ENCODE measurements around the gene ARFGEF3. TPM values are rescaled to one million over a fixed set of nuclear protein-coding genes. Genes with fewer than 3 reads are reported as not detected.

ARFGEF3 gene
- total RNA-seq, 1 donor from 2014 or later: 0.08 TPM

DNA sequence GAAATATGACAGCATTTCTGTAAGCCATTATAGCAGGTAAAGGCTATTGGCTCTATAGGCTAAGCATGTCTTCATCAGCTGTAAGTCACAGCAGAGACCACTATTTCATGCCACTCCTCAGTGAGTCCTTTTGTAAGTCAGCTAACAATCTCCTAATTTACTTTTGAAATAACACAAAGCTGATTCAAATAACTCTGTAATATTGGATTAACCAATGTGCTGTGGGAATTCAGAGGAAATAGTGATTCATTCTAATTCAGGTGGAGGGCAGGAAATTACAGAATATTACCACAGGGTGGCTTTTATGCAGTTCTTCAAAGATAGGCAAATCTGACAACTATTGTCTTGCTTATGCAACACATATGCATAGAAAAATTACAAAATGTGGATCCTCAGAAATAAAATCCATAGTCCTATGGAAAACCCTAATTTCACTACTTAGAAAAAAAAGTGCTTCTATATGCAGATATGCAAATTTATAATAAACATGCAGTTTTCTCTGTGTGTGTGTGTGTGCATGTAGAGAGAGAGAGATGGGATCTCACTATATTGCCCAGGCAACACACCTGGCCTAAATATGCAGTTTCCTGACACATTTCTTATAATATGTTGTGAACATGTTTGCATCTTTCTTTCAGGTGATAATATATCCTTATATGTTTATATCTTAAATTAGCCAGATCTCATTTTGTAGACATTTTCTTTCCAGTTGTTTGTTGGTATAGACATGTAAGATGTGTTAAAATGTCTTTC is 211.1 kb downstream of the ARFGEF3 start:
- H3K9me3 Mint-ChIP-seq (ENCODE audit: unreplicated experiment): no peaks in the 10 kb centered on the region
- H3K27ac Mint-ChIP-seq (ENCODE audit: unreplicated experiment): no peak overlapping the region
- no peak for DNase-seq (ENCODE audit: extremely low spot score, unreplicated experiment)
- TF ChIP-seq, protein P1, sequence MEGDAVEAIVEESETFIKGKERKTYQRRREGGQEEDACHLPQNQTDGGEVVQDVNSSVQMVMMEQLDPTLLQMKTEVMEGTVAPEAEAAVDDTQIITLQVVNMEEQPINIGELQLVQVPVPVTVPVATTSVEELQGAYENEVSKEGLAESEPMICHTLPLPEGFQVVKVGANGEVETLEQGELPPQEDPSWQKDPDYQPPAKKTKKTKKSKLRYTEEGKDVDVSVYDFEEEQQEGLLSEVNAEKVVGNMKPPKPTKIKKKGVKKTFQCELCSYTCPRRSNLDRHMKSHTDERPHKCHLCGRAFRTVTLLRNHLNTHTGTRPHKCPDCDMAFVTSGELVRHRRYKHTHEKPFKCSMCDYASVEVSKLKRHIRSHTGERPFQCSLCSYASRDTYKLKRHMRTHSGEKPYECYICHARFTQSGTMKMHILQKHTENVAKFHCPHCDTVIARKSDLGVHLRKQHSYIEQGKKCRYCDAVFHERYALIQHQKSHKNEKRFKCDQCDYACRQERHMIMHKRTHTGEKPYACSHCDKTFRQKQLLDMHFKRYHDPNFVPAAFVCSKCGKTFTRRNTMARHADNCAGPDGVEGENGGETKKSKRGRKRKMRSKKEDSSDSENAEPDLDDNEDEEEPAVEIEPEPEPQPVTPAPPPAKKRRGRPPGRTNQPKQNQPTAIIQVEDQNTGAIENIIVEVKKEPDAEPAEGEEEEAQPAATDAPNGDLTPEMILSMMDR (IDR thresholded peaks at IDR 0.05): no peak
- H3K36me3 Mint-ChIP-seq (ENCODE audit: unreplicated experiment): no peaks in the 10 kb centered on the region
- no peak overlapping the region for H3K4me3 Mint-ChIP-seq (ENCODE audit: unreplicated experiment)
- no peaks in the 10 kb centered on the region for H3K4me1 Mint-ChIP-seq (ENCODE audit: unreplicated experiment)
- H3K27me3 Mint-ChIP-seq (ENCODE audit: unreplicated experiment): peaks cover 16% of the 10 kb centered on the region

DNA sequence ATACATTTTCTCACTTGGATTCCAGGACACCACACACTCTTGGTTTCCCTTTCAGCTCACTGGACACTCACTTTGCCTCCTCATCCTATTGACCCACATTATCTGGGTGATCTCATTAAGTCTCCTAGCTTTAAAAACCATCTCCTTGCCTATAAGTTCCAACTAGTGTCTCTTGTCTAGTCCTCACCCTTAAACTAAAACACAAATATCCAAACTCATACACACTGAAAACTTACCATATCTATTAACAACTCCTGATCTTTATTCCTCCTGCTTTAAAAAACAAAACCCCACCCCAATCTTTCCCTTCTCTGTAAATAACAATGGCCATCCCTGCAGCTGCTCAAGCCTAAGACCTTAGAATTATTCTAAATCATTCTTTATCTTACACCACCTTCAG is 212.5 kb downstream of the ARFGEF3 start:
- Mint-ChIP-seq H3K27me3 (ENCODE audit: unreplicated experiment) (peaks cover 16% of the 10 kb centered on the region), H3K9me3 (ENCODE audit: unreplicated experiment) (no peaks in the 10 kb centered on the region), H3K36me3 (ENCODE audit: unreplicated experiment) (no peaks in the 10 kb centered on the region), H3K4me1 (ENCODE audit: unreplicated experiment) (no peaks in the 10 kb centered on the region), H3K27ac (ENCODE audit: unreplicated experiment) (no peak overlapping the region), H3K4me3 (ENCODE audit: unreplicated experiment) (no peak overlapping the region)
- no peak for DNase-seq (ENCODE audit: extremely low spot score, unreplicated experiment)
- TF ChIP-seq, protein P1 (IDR thresholded peaks at IDR 0.05): no peak

DNA sequence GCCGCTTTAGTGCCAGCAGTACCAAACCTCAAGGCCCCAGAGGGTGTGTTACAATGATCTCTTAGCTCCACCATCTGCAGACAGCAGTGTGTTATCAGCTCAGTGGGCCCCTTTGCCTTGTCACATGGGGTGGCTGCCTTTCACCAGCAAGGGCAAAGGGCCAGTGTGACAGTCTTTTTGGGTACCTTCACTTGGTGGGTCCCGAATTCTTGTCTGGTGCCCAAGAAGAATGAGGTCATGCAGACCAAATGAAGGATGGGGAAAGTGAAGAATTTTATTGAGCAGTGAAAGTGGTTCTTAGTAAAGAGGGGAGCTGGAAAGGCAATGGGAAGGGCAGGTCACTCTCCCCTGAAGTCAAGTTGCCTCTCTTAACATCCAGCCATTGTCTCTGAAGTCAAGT is 213.1 kb downstream of the ARFGEF3 start:
- Mint-ChIP-seq H3K9me3 (ENCODE audit: unreplicated experiment) (no peaks in the 10 kb centered on the region), H3K27me3 (ENCODE audit: unreplicated experiment) (peaks cover 14% of the 10 kb centered on the region), H3K36me3 (ENCODE audit: unreplicated experiment) (no peaks in the 10 kb centered on the region), H3K27ac (ENCODE audit: unreplicated experiment) (no peak overlapping the region), H3K4me3 (ENCODE audit: unreplicated experiment) (no peak overlapping the region), H3K4me1 (ENCODE audit: unreplicated experiment) (no peaks in the 10 kb centered on the region)
- no peak for DNase-seq (ENCODE audit: extremely low spot score, unreplicated experiment)
- TF ChIP-seq, protein P1 (IDR thresholded peaks at IDR 0.05): no peak

DNA sequence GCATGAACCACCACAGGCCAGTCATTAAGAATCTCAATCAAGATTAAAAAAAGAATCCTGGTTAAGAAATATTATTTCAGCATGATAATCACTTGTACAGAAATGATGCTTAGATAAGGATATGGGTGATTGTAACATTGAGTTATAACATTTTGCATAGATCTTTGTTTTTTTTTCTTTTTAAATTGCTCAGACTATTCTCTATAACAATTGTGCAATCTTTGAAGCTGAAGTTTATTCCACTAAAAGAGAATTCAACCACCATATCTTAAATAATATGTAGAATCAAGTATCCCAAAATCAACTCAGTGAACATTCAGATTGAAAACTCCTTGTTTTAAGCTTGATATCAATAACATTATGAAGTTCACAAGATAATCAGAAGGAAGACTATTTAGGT is 215.3 kb downstream of the ARFGEF3 start:
- TF ChIP-seq, protein P1 (IDR thresholded peaks at IDR 0.05): no peak
- Mint-ChIP-seq H3K36me3 (ENCODE audit: unreplicated experiment) (no peaks in the 10 kb centered on the region), H3K4me3 (ENCODE audit: unreplicated experiment) (no peak overlapping the region), H3K27me3 (ENCODE audit: unreplicated experiment) (peaks cover under 1% of the 10 kb centered on the region), H3K27ac (ENCODE audit: unreplicated experiment) (no peak overlapping the region), H3K4me1 (ENCODE audit: unreplicated experiment) (no peaks in the 10 kb centered on the region), H3K9me3 (ENCODE audit: unreplicated experiment) (no peaks in the 10 kb centered on the region)
- DNase-seq (ENCODE audit: extremely low spot score, unreplicated experiment): no peak

DNA sequence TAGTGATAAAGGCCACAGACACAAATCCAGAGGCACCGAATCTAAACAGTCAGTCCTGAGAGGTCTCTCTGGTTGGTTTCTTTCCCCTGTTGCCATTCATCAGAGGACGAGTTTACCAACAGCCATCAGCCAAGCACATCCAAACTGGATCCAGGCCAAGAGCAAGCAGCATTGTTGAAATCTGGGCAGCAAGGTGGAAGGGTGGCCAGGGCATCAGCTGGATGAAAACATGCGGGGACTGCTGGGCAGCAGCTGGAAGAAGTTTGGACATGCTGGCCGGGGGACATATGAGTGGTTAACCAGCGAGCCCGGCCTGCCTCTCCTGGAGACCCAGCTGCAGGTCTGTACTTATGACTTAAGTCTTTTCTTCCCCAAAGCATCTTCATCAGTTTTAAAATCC is 216.1 kb downstream of the ARFGEF3 start, which contains the start of gene SMIM28:
SMIM28 (plus strand) TSS at position 62 of the 400 bp plus-strand sequence; CDS start at position 230, 168 bp downstream.
- TF ChIP-seq, protein P1 (IDR thresholded peaks at IDR 0.05): no peak
- Mint-ChIP-seq H3K27ac (ENCODE audit: unreplicated experiment) (no peak within 1 kb of the TSS), H3K9me3 (ENCODE audit: unreplicated experiment) (no peaks in the 10 kb centered on the region), H3K36me3 (ENCODE audit: unreplicated experiment) (no peaks in the 10 kb centered on the region), H3K27me3 (ENCODE audit: unreplicated experiment) (no peaks in the 10 kb centered on the region), H3K4me1 (ENCODE audit: unreplicated experiment) (no peaks in the 10 kb centered on the region), H3K4me3 (ENCODE audit: unreplicated experiment) (no peak within 1 kb of the TSS)
- DNase-seq (ENCODE audit: extremely low spot score, unreplicated experiment): no peak

All from osteocyte (in vitro differentiated cells).